ENCODE results near the gene ADARB2.

GRCh38 chr10:1594372-1595241 is 142.7 kb downstream of the ADARB2 start:
- TF ChIP-seq POLR2AphosphoS5 (IDR thresholded peaks at IDR 0.05; ENCODE audit: low read depth, low read length), result no peak
- TF ChIP-seq REST (IDR thresholded peaks at IDR 0.05; ENCODE audit: insufficient read depth in 1 of 2, low read depth in 2 of 2, low read length in 2 of 2), result no peak
- TF ChIP-seq TAF1 (IDR thresholded peaks at IDR 0.05; ENCODE audit: borderline replicate concordance, insufficient read depth, low read length), result no peak
- no peak for TF ChIP-seq FOXP2 (optimal IDR thresholded peaks at IDR 0.05; ENCODE audit: borderline replicate concordance, extremely low read depth, extremely low read length, insufficient read depth)
- TF ChIP-seq SIN3A (IDR thresholded peaks at IDR 0.05; ENCODE audit: borderline replicate concordance, insufficient read depth, low read length), result no peak
